GM18907 (cell line): ENCODE results near the gene BABAM2.

ENCODE experiments used
- ATAC-seq: cut with Tn5 transposase; IDR thresholded peaks from one replicate; pipeline ENCODE4 v1.9.1; 2021; ENCODE audit warnings: mild to moderate bottlenecking, moderate library complexity; ENCODE audit not compliant: unreplicated experiment

The BABAM2 gene

GRCh38 chr2:28152585-28153280, 262.2 kb downstream of the BABAM2 start:
- no peak for ATAC-seq

DNA sequence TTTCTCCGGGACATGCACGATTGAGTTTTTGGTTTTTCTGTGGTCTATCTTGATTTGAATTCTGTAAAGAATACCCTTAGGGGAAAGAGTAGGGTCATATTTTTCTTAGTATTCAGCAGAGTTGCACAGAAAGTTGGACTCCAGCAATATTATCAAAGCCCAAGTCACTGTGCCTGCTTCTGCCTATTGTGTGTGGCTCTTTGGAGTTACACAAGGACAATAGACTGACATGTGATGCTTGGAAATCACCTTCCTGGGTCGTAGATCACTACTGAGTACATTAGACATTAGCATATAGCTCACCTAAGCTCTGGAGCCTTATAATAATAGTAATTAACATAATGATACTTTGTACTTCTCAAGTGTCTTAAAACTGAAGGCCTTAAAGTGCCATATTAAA, 263.3 kb downstream of the BABAM2 start:
- no peak for ATAC-seq

GRCh38 chr2:28155086-28155485, 264.6 kb downstream of the BABAM2 start:
- no peak for ATAC-seq

DNA sequence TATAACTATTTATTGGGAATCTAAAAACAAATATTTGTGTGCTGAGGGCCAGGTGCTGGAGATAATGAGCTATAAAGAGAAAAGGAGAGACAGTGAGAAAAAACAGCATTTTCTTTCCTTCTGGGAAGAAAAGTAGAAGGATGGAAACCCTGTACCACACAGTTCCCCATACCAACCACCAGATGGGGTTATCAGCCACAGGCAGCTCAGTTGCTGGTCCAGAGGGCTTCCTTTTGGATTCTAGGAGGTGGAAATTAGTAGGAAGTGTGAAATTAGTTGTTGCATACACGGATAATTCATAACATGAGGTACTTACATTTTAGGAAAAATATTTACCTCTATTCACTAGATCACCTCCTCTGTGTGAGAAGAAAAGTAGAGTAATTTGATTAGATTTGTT, 265.1 kb downstream of the BABAM2 start:
- no peak for ATAC-seq

DNA sequence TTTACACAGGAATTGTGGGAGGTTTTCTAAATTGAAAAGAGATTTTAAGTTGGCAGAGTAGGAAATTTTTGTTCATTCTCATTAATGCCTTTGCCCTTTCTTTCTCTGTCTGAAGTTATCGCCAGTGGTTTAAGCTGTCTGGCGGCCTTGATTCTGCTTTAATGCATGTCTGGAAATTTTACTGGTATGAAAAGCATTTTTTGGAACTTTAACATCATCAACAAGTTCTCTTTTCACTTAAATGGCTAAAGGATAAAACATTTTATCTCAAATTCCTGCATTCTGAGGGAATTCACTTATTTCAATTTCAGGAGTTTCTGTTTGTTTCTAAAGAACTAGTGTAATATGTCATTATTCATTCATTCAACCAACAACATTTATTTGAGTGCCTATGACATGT, 268.3 kb downstream of the BABAM2 start:
- ATAC-seq, result no peak

DNA sequence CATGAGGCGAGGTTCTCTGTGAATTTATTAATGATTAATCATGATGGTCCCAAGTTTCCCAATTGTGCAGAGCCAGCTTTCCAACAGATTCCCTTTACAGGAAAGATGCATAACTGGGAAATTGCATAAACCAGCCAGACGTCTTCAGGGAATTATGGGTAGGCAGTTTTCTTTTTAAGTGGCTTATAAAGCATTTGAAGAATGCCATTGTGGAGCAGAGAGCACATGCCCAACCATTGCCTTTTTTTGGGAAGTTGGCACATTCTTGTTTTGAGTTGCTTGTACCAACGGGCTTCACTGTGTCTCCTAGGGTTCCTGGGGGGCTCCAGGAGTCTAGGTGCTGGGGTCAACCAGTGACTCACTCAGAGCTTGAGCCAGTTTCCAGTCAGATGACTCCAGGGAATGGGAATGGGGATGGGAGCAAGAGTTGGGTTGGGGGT, 270.5 kb downstream of the BABAM2 start:
- ATAC-seq, result no peak

GRCh38 chr2:28161466-28161865, 270.9 kb downstream of the BABAM2 start:
- ATAC-seq, result no peak

GRCh38 chr2:28162564-28162963, 272.0 kb downstream of the BABAM2 start:
- ATAC-seq, result no peak

GRCh38 chr2:28163028-28163427, 272.5 kb downstream of the BABAM2 start:
- no peak for ATAC-seq

GRCh38 chr2:28163627-28164279, 273.2 kb downstream of the BABAM2 start:
- no peak for ATAC-seq

GRCh38 chr2:28164280-28164801, 273.8 kb downstream of the BABAM2 start:
- no peak for ATAC-seq

DNA sequence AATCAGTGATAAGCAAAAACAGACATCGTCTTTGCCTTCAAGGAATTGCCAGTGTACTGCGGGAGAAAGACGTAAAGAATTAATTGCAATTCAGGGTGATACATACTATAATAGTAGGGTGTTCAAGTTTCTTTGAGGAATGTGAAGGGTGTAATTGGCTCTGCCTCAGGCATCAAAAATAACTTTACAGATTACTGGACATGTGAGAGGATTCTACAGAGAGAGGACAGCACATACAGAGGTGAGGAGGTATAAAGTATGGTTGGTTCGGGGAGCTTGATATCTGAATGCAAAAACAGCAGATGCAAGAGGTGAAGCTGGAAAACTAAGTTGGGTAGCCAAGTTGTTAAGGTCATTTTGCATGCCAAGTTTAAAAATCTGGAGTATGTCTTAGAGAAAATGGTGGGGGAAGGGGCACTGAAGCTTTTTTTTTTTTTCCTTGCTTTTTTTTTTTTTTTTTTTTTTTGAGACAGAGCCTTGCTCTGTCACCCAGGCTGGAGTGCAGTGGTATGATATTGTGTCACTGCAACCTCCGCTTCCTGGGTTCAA, 274.6 kb downstream of the BABAM2 start:
- ATAC-seq, result no peak

- ATAC-seq, result no peak
Observed at GRCh38 chr2:28166956-28167355, 276.4 kb downstream of the BABAM2 start.

DNA sequence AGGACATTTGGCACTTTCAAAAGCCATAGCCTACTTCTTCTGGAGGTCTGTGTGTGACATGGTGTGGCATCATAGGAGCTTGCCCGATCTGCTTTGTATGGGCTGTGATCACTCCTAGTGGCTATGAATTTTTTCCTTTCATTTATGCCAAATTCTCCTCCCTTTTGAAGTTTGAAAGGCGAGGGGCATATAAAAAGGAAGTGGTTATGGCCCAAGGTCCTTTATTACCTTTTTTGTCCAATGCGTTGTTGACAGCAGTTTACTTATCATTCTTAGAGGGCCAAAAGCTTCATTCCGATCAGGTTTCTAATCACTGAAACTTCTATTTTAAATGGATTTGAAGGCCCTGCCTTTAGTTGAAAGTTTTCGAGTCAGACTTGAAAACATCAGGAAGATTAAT, 277.8 kb downstream of the BABAM2 start:
- ATAC-seq, result no peak

- no peak for ATAC-seq
Observed at GRCh38 chr2:28169492-28169891, 279.0 kb downstream of the BABAM2 start.

- ATAC-seq, result no peak
Observed at GRCh38 chr2:28172114-28172898, 281.8 kb downstream of the BABAM2 start.

DNA sequence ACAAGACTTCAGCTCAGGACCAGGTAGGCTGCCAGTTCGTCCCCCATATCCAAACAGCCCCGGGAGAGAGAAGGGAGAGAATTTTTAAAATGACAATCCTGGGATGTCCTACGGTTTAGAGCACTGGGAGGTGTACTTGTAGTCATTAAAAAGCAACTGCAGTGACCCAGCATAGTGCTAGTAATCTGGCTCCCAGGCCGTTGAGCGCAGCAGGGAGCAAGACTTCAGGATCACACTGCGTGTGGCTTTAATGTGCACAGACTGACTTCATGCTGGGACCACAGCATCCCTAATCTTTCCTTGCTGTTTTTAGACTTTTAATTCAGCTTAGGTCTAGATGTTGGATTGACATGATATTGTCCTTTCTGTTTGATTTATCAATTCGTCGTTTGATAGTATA, 282.8 kb downstream of the BABAM2 start:
- ATAC-seq, result no peak

GRCh38 chr2:28174211-28174610, 283.7 kb downstream of the BABAM2 start:
- no peak for ATAC-seq

GRCh38 chr2:28175028-28175427, 284.5 kb downstream of the BABAM2 start:
- no peak for ATAC-seq

GRCh38 chr2:28178946-28179345, 288.4 kb downstream of the BABAM2 start:
- ATAC-seq, result no peak

DNA sequence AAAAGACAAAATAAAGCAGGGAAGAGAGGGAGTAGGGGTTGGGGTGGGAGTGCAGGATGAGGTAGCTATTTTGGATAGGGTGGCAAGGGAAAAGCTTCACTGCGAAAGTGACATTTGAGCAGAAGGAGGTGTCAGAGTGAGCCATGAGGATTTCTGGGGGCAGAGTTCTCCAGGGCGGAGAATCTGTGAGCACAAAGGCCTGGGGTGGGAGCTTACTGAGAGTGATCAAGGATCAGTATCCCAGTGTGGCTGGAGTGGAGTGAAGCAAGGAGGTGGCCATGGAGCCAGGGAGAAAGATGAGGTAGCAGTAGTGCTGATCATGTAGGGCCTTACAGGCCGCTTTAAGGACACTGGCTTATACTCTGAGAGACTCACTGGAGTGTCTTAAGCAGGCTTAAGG, 291.3 kb downstream of the BABAM2 start:
- ATAC-seq, result no peak
